ENCODE data around the gene FIGNL2.

DNA sequence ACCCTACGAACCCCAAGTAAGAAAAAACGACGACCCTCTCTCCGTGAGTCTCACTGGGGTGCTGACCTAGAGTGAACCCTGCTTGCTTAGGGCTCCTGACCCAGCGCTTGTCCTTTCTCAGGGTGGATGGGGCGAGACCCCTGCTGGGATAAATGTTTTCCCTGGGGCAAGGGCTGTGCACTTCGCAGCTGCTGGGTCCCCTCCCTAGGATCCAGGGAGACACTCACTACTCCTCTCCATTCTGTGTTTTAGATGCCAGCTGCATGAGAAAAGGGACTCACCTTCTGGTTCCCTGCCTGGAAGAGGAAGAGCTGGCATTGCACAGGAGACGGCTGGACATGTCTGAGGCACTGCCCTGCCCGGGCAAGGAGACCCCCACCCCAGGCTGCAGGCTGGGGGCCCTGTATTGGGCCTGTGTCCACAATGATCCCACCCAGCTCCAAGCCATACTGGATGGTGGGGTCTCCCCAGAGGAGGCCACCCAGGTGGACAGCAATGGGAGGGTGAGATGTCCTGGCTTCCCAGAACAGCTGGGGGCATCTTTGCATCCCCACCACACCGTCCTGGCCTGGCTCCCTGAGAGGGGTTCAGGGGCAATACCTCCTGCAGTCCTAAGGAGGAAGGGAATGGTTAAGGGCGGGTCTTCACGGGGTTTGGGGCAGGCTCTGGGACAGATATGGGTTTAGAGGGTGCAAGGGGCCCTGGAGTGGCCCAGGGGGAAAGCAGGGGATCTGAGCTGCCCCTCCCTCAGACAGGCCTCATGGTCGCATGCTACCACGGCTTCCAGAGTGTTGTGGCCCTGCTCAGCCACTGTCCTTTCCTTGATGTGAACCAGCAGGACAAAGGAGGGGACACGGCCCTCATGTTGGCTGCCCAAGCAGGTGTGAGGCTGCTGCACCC lies 40.0 kb upstream of the FIGNL2 start:
- TF ChIP-seq CTCF (conservative IDR thresholded peaks at IDR 0.05 in 1 of 2, IDR thresholded peaks at IDR 0.05 in 1 of 2; ENCODE audit: low read depth in 1 of 2, low read length in 2 of 2) (no peak), EZH2 (IDR thresholded peaks at IDR 0.05; ENCODE audit: low read length, missing control alignments) (no peak)
